ENCODE results near the gene TLR3. TPM values are rescaled to one million over a fixed set of nuclear protein-coding genes. Genes with fewer than 3 reads are reported as not detected.

TLR3 gene
- total and polyA plus RNA-seq, 10 of the 15 experiments (the other 5 are each of a cell fraction or from before 2014, with no cell fraction given), result under 0.01 to 0.05 (median 0.03) TPM; not detected in 7

GRCh38 chr4:186104114-186104889 lies 35.3 kb downstream of the TLR3 start, which contains the start of gene FAM149A:
Gene FAM149A, plus strand, starts transcription at chr4:186104704.
- Histone ChIP-seq H3K4me3 (no peak within 1 kb of the TSS), H3K4me1 (ENCODE audit: control insufficient read depth, insufficient read depth, low read length) (peaks cover 3% of the 10 kb centered on the region; the same call in 1 of the 2 replicates), H4K20me1 (ENCODE audit: control insufficient read depth, insufficient read depth) (no peaks in the 10 kb centered on the region; the same call in 1 of the 2 replicates), H3K4me2 (ENCODE audit: control insufficient read depth, insufficient read depth) (no peak within 1 kb of the TSS; the same call in 1 of the 2 replicates), H3K9ac (ENCODE audit: control insufficient read depth, insufficient read depth, low read length) (no peak within 1 kb of the TSS), H3K9me3 (replicated peaks; ENCODE audit: control insufficient read depth, insufficient read depth, low read length) (no peaks in the 10 kb centered on the region), H3K79me2 (ENCODE audit: control insufficient read depth, insufficient read depth, low read length) (no peaks in the 10 kb centered on the region), H3K27ac (ENCODE audit: control insufficient read depth, insufficient read depth) (no peak within 1 kb of the TSS), H3K36me3 (ENCODE audit: control insufficient read depth in 2 of 2, insufficient read depth in 2 of 2, low read length in 1 of 2) (no peaks in the 10 kb centered on the region), H3K27me3 (replicated peaks in 1 of 2; ENCODE audit: control insufficient read depth in 2 of 2, insufficient read depth in 2 of 2, low read length in 1 of 2) (peaks cover 2 to 10% of the 10 kb centered on the region in 2 experiments), H2AFZ (ENCODE audit: control insufficient read depth, low read depth, low read length) (no peak within 1 kb of the TSS)
- ChIA-PET RAD21 (ENCODE audit: unreplicated experiment) (no interaction called here), SMC1A (ENCODE audit: uncharacterized antibody, unreplicated experiment) (no interaction called here), POLR2A (no interaction called here), CTCF (no interaction called here)
- no peak for TF ChIP-seq SMC3 (IDR thresholded peaks at IDR 0.05; ENCODE audit: borderline replicate concordance, low read length)
- TF ChIP-seq BACH1 (IDR thresholded peaks at IDR 0.05; ENCODE audit: borderline replicate concordance), result no peak
- intact Hi-C loops (cut with micrococcal nuclease; ENCODE audit: unreplicated experiment), result no loop called here
- in situ Hi-C loops (cut with MboI), result no loop called here
- no peak; the same call in 2 of the 3 replicates for ATAC-seq
- BruUV-seq (replicated peaks), result no TSS peak
- WGBS (ENCODE audit: insufficient coverage, insufficient replicate concordance, low lambda C conversion rate, missing lambda C conversion rate), result 34% methylated on average over 25 of the region's 57 CpGs
- no peak for FAIRE-seq
- no peak for DNase-seq (ENCODE audit: low read depth, low spot score)

- no TSS peak for BruUV-seq (replicated peaks)
- in situ Hi-C loops (cut with MboI) (no loop called here), intact Hi-C loops (cut with micrococcal nuclease; ENCODE audit: unreplicated experiment) (no loop called here)
- no peaks in the 10 kb centered on the region for H3K79me2 ChIP-seq (ENCODE audit: control insufficient read depth, insufficient read depth, low read length)
- CTCF ChIA-PET, result no interaction called here
- RAD21 ChIA-PET (ENCODE audit: unreplicated experiment), result no interaction called here
- FAIRE-seq, result no peak
- ATAC-seq, result no peak
- no peaks in the 10 kb centered on the region; the same call in 1 of the 2 replicates for H4K20me1 ChIP-seq (ENCODE audit: control insufficient read depth, insufficient read depth)
- no peak overlapping the region for H2AFZ ChIP-seq (ENCODE audit: control insufficient read depth, low read depth, low read length)
- no peaks in the 10 kb centered on the region for H3K9me3 ChIP-seq (replicated peaks; ENCODE audit: control insufficient read depth, insufficient read depth, low read length)
- H3K27me3 ChIP-seq (replicated peaks in 1 of 2; ENCODE audit: control insufficient read depth in 2 of 2, insufficient read depth in 2 of 2, low read length in 1 of 2), result peaks cover 2 to 10% of the 10 kb centered on the region in 2 experiments
- WGBS (ENCODE audit: insufficient coverage, insufficient replicate concordance, low lambda C conversion rate, missing lambda C conversion rate), result 2% methylated on average over 55 of the region's 83 CpGs
- H3K4me1 ChIP-seq (ENCODE audit: control insufficient read depth, insufficient read depth, low read length), result peaks cover 3% of the 10 kb centered on the region; the same call in 1 of the 2 replicates
- no peak overlapping the region; the same call in 1 of the 2 replicates for H3K4me2 ChIP-seq (ENCODE audit: control insufficient read depth, insufficient read depth)
- DNase-seq (ENCODE audit: low read depth, low spot score), result no peak
- H3K9ac ChIP-seq (ENCODE audit: control insufficient read depth, insufficient read depth, low read length), result no peak overlapping the region
- no peak overlapping the region for H3K27ac ChIP-seq (ENCODE audit: control insufficient read depth, insufficient read depth)
- SMC1A ChIA-PET (ENCODE audit: uncharacterized antibody, unreplicated experiment), result no interaction called here
- no peak overlapping the region for H3K4me3 ChIP-seq
- H3K36me3 ChIP-seq (ENCODE audit: control insufficient read depth in 2 of 2, insufficient read depth in 2 of 2, low read length in 1 of 2), result no peaks in the 10 kb centered on the region
- POLR2A ChIA-PET, result no interaction called here
- TF ChIP-seq, protein P1, sequence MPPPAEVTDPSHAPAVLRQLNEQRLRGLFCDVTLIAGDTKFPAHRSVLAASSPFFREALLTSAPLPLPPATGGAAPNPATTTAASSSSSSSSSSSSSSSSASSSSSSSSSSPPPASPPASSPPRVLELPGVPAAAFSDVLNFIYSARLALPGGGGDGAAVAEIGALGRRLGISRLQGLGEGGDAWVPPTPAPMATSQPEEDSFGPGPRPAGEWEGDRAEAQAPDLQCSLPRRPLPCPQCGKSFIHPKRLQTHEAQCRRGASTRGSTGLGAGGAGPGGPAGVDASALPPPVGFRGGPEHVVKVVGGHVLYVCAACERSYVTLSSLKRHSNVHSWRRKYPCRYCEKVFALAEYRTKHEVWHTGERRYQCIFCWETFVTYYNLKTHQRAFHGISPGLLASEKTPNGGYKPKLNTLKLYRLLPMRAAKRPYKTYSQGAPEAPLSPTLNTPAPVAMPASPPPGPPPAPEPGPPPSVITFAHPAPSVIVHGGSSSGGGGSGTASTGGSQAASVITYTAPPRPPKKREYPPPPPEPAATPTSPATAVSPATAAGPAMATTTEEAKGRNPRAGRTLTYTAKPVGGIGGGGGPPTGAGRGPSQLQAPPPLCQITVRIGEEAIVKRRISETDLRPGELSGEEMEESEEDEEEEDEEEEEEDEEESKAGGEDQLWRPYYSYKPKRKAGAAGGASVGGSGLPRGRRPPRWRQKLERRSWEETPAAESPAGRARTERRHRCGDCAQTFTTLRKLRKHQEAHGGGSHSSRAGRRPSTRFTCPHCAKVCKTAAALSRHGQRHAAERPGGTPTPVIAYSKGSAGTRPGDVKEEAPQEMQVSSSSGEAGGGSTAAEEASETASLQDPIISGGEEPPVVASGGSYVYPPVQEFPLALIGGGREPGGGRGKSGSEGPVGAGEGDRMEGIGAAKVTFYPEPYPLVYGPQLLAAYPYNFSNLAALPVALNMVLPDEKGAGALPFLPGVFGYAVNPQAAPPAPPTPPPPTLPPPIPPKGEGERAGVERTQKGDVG (CRISPR knock-in tag; IDR thresholded peaks at IDR 0.05), result no peak
- TF ChIP-seq SUZ12 (IDR thresholded peaks at IDR 0.05; ENCODE audit: unreplicated experiment) (peak; percentile 39), TARDBP (IDR thresholded peaks at IDR 0.05; ENCODE audit: borderline replicate concordance) (no peak), ZNF592 (IDR thresholded peaks at IDR 0.05) (no peak)
Measured at GRCh38 chr4:186104890-186105646, 36.1 kb downstream of the TLR3 start.
